Trophoblast cell (in vitro differentiated cells and primary cell): ENCODE data around the gene RAI1.

Experiments
- DNase-seq, 2 donors: peaks; one replicate each; pipeline ENCODE4 v3.0.0-alpha.2; 2016
- H2AFZ ChIP-seq: 2 replicates; pipeline ENCODE4 v1.6.1; 2013; ENCODE audit warnings: low read length, moderate library complexity, mild to moderate bottlenecking; ENCODE audit not compliant: insufficient read depth, poor library complexity
- H2AK5ac ChIP-seq: 2 replicates; pipeline ENCODE4 v1.6.1; 2013; ENCODE audit warnings: mild to moderate bottlenecking, low read length
- H2BK120ac ChIP-seq: 2 replicates; pipeline ENCODE4 v1.6.1; 2013; ENCODE audit warnings: low read length, mild to moderate bottlenecking, moderate library complexity; ENCODE audit not compliant: insufficient read depth, poor library complexity
- H2BK12ac ChIP-seq: 2 replicates; pipeline ENCODE4 v1.6.1; 2013; ENCODE audit warnings: mild to moderate bottlenecking, low read length, moderate library complexity
- H2BK5ac ChIP-seq: 2 replicates; pipeline ENCODE4 v1.6.1; 2013; ENCODE audit warnings: low read length, low read depth, moderate library complexity, mild to moderate bottlenecking; ENCODE audit not compliant: poor library complexity
- H3K14ac ChIP-seq: 2 replicates; pipeline ENCODE4 v1.6.1; 2013; ENCODE audit warnings: mild to moderate bottlenecking, low read length
- H3K18ac ChIP-seq: 2 replicates; pipeline ENCODE4 v1.6.1; 2013; ENCODE audit warnings: mild to moderate bottlenecking, low read length
- H3K23ac ChIP-seq: 2 replicates; pipeline ENCODE4 v1.6.1; 2013; ENCODE audit warnings: low read length
- H3K27ac ChIP-seq: 2 replicates; pipeline ENCODE4 v1.5.1; 2013; ENCODE audit warnings: low read depth, mild to moderate bottlenecking, inconsistent platforms, low read length, moderate library complexity
- H3K27me3 ChIP-seq: 2 replicates; pipeline ENCODE4 v1.6.1; 2013; ENCODE audit warnings: inconsistent platforms, mild to moderate bottlenecking, low read length, moderate library complexity; ENCODE audit not compliant: insufficient read depth
- H3K36me3 ChIP-seq, 2 experiments: 1 replicate in 1 of 2; 2 replicates in 1 of 2; pipeline ENCODE4 v1.6.1; 2013; ENCODE audit warnings: low read length in 2 of 2, mild to moderate bottlenecking in 2 of 2, moderate library complexity in 1 of 2; ENCODE audit not compliant: insufficient read depth in 2 of 2, control insufficient read depth in 1 of 2
- H3K4ac ChIP-seq: 2 replicates; pipeline ENCODE4 v1.6.1; 2013; ENCODE audit warnings: low read depth, mild to moderate bottlenecking, low read length, moderate library complexity
- H3K4me1 ChIP-seq, 2 experiments: 1 replicate in 1 of 2; 2 replicates in 1 of 2; pipeline ENCODE4 v1.6.1; 2013; ENCODE audit warnings: low read length in 2 of 2, mild to moderate bottlenecking in 2 of 2, moderate library complexity in 1 of 2; ENCODE audit not compliant: insufficient read depth in 2 of 2, control insufficient read depth in 1 of 2
- H3K4me2 ChIP-seq: 2 replicates; pipeline ENCODE4 v1.6.1; 2013; ENCODE audit warnings: inconsistent platforms, mild to moderate bottlenecking, low read length, moderate library complexity
- H3K4me3 ChIP-seq: 2 replicates; pipeline ENCODE4 v1.5.1; 2013; ENCODE audit warnings: mild to moderate bottlenecking, low read depth, low read length, inconsistent platforms
- H3K79me1 ChIP-seq: one replicate; pipeline ENCODE4 v1.6.1; 2013; ENCODE audit warnings: low read length
- H3K79me2 ChIP-seq: 2 replicates; pipeline ENCODE4 v1.6.1; 2013; ENCODE audit warnings: low read length, mild to moderate bottlenecking; ENCODE audit not compliant: control insufficient read depth, insufficient read depth, poor library complexity
- H3K9ac ChIP-seq: 2 replicates; pipeline ENCODE4 v1.6.1; 2013; ENCODE audit warnings: mild to moderate bottlenecking, low read length
- H3K9me3 ChIP-seq: 2 replicates; pipeline ENCODE4 v1.6.1; 2013; ENCODE audit warnings: low read depth, mild to moderate bottlenecking, control low read depth, inconsistent platforms, low read length; ENCODE audit not compliant: insufficient read depth
- H4K12ac ChIP-seq: 2 replicates; pipeline ENCODE4 v1.6.1; 2013; ENCODE audit warnings: low read depth, mild to moderate bottlenecking, low read length, moderate library complexity
- H4K8ac ChIP-seq: 2 replicates; pipeline ENCODE4 v1.6.1; 2013; ENCODE audit warnings: low read depth, mild to moderate bottlenecking, low read length, moderate library complexity
- H4K91ac ChIP-seq: one replicate; pipeline ENCODE4 v1.6.1; 2013; ENCODE audit warnings: low read depth, mild to moderate bottlenecking, low read length, moderate library complexity
- WGBS: extraction: QIAGEN DNeasy Blood & Tissue Kit; methylation state at CpG from one replicate; pipeline ENCODE4 v1.1.7; 2013; ENCODE audit warnings: missing lambda C conversion rate; ENCODE audit not compliant: insufficient read length, insufficient coverage; ENCODE audit errors: extremely low coverage; 5-methylcytosine and 5-hydroxymethylcytosine counted together

RAI1 gene

DNA sequence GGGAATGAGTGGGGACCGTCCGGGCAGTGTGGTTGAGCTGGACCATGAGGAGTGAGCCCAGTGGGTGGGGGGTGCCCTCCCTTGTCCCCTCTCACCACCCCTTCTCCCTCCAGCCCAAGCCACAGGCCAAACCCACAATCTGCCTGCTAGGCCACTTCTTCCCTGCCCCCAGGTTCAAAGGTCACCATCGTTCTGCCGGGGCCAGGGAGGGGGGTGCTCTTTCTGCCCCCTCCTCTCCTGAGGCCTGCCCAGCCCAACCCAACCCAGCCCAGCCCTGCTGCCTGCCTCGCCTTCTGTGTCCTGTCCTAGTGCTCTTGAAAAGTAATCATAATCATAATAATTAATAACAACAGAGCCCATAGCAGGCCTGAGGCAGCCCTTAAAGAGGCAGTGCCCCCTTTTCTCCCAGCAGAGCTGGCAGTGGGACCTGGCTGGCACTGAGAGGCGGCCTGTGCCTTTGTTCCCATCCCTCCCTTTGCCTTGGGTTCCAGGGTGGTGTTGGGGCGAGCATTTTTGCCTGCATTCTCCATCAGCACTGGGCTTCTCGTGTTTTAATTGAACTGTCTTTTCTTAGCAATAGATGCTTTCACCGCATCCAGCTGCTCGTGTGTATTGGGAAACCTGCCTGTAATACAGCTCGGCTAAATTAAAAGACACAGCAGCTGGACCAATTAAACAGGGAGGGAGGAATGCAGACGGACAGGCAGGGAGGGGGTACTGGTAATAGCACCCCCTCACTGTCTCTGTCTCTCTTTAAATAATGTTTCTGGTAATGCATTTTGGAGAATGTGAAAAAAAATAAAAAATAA lies 108.8 kb downstream of the RAI1 start:
- H3K4me3 ChIP-seq: no peak overlapping the region
- H3K9me3 ChIP-seq: no peaks in the 10 kb centered on the region
- H2AFZ ChIP-seq: no peak overlapping the region
- no peak overlapping the region for H4K12ac ChIP-seq
- no peak overlapping the region for H3K9ac ChIP-seq
- H2BK120ac ChIP-seq: no peak overlapping the region
- no peak overlapping the region for H3K23ac ChIP-seq
- no peak overlapping the region for H4K8ac ChIP-seq
- H3K79me2 ChIP-seq: no peaks in the 10 kb centered on the region
- no peaks in the 10 kb centered on the region for H3K79me1 ChIP-seq
- no peak overlapping the region for H2BK12ac ChIP-seq
- peaks cover 14 to 19% of the 10 kb centered on the region in 2 experiments for H3K4me1 ChIP-seq
- no CpG with 5 or more reads among the region's 12 CpGs for WGBS
- H3K27me3 ChIP-seq: no peaks in the 10 kb centered on the region
- H3K18ac ChIP-seq: no peak overlapping the region
- no peak overlapping the region for H3K14ac ChIP-seq
- no peak overlapping the region for H2AK5ac ChIP-seq
- DNase-seq: no peak
- no peak overlapping the region for H3K4me2 ChIP-seq
- H3K27ac ChIP-seq: no peak overlapping the region
- H2BK5ac ChIP-seq: no peak overlapping the region
- H3K36me3 ChIP-seq: peaks cover 22% of the 10 kb centered on the region in 2 experiments
- no peak overlapping the region for H3K4ac ChIP-seq
- no peak overlapping the region for H4K91ac ChIP-seq

DNA sequence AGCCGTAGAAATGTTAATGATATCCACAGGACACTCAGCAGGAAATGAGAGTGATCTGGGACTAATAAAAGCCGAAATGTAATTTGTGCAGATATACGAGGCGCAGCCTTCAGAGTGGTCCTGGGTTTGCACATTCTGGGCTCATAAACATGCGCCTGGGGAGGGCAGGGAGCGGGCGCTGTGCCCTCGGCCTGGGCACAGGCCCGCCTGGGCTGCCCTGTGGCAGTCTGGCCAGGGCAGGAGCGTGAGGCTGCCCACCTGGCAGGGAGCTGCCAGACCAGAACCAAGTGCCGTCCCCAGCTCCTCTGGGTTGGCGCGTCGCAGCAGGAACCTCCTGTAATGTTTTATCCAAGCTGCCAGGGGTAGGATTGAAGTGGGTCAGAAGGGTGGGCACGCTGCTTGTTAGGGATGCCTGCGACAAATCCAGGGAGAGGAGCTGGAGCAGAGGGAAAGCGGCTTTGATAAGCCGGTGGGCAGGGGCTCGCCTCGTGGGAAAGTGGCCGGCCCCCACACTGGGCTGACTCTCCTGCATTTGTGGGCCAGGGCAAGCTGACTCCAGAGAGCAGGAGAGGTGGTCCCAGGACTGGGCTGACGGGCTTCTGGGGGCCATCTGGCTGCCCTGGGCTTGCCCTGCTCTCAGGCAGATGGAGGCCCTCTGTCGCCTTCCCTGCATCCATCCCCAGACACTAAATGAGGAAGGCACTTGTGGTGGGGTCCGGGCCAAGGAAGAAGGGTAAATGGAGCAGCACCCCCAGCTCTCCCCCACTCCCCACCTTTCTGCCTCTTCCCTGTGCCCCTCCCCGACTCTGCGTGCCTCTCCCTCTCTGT lies 109.6 kb downstream of the RAI1 start:
- no CpG with 5 or more reads among the region's 26 CpGs for WGBS

DNA sequence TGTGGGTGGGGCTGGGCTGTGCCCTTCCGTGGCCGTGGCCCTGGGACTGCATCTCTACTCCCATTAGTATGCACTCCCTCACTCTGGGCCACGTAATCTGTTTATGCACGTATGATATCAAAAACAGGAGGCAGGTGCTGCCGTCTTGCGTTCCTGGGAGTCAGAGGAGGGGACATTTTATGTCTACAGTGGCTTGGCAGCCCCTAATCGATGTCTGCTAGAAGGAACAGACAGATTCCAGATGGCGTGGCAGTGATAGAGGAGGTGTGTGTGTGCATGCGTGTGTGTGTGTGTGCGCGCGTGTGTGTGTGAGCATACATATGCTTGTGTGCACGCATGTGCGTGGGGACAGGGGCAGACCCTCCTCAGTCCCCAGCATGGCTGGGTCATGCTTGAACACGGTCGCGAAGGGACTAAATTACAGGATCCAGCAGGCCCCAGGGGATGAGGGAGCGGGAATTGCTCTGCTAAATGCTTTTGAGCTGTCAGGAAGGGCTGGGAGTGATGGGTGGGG lies 110.8 kb downstream of the RAI1 start:
- H2AFZ ChIP-seq: no peak overlapping the region
- no peak for DNase-seq
- no peak overlapping the region for H2AK5ac ChIP-seq
- H2BK120ac ChIP-seq: no peak overlapping the region
- H2BK12ac ChIP-seq: no peak overlapping the region
- H3K4ac ChIP-seq: no peak overlapping the region
- H3K27me3 ChIP-seq: no peaks in the 10 kb centered on the region
- H3K18ac ChIP-seq: peak overlapping the region; percentile 11
- H3K4me3 ChIP-seq: no peak overlapping the region
- H3K23ac ChIP-seq: no peak overlapping the region
- no peak overlapping the region for H4K8ac ChIP-seq
- no peaks in the 10 kb centered on the region for H3K79me2 ChIP-seq
- H4K12ac ChIP-seq: no peak overlapping the region
- H3K9ac ChIP-seq: no peak overlapping the region
- no peak overlapping the region for H3K4me2 ChIP-seq
- H3K36me3 ChIP-seq: peaks cover 42 to 43% of the 10 kb centered on the region in 2 experiments
- no peak overlapping the region for H3K27ac ChIP-seq
- H4K91ac ChIP-seq: no peak overlapping the region
- H3K79me1 ChIP-seq: no peaks in the 10 kb centered on the region
- peaks cover 6 to 12% of the 10 kb centered on the region in 2 experiments for H3K4me1 ChIP-seq
- H3K9me3 ChIP-seq: no peaks in the 10 kb centered on the region
- no CpG with 5 or more reads among the region's 18 CpGs for WGBS
- no peak overlapping the region for H2BK5ac ChIP-seq
- no peak overlapping the region for H3K14ac ChIP-seq

More for the DNA sequence above, 109.6 kb downstream of the RAI1 start:
- no peaks in the 10 kb centered on the region for H3K9me3 ChIP-seq
- no peak overlapping the region for H3K23ac ChIP-seq
- H3K4ac ChIP-seq: no peak overlapping the region
- H4K8ac ChIP-seq: no peak overlapping the region
- H3K79me1 ChIP-seq: no peaks in the 10 kb centered on the region
- H3K4me3 ChIP-seq: no peak overlapping the region
- H2BK5ac ChIP-seq: no peak overlapping the region
- H3K79me2 ChIP-seq: no peaks in the 10 kb centered on the region
- H3K4me2 ChIP-seq: no peak overlapping the region
- no peak overlapping the region for H4K12ac ChIP-seq
- no peak overlapping the region for H3K27ac ChIP-seq
- no peak overlapping the region for H2AK5ac ChIP-seq
- peaks cover 12 to 16% of the 10 kb centered on the region in 2 experiments for H3K4me1 ChIP-seq
- H4K91ac ChIP-seq: no peak overlapping the region
- no peak overlapping the region for H2BK12ac ChIP-seq
- no peak overlapping the region for H3K9ac ChIP-seq
- no peak for DNase-seq
- no peak overlapping the region for H2AFZ ChIP-seq
- H3K18ac ChIP-seq: no peak overlapping the region
- no peak overlapping the region for H2BK120ac ChIP-seq
- peaks cover 30 to 31% of the 10 kb centered on the region in 2 experiments for H3K36me3 ChIP-seq
- H3K27me3 ChIP-seq: no peaks in the 10 kb centered on the region
- no peak overlapping the region for H3K14ac ChIP-seq

DNA sequence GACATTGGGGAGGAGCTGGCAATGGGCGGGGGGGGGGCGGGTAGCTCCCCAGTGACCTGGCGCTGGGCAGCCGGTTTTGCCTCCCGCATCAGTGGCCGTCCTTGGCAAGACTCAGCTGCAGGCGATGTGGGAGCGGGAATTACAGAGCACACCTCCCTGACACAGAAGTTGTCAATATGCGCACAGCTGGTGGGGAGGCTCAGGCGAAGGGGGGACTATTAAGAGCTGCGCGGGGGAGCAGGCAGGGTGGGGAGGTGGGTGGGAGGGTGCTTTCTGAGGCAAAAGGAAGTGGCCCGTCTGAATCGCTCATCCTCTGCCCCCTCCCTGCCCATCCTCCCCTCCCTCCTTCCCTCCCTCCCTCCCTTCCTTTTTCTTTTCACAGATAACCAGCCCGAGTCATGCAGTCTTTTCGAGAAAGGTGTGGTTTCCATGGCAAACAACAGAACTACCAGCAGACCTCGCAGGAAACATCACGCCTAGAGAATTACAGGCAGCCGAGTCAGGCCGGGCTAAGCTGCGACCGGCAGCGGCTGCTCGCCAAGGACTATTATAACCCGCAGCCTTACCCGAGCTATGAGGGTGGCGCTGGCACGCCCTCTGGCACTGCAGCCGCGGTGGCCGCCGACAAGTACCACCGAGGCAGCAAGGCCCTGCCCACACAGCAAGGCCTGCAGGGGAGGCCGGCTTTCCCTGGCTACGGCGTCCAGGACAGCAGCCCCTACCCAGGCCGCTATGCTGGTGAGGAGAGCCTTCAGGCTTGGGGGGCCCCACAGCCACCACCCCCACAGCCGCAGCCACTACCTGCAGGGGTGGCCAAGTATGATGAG lies 111.5 kb downstream of the RAI1 start:
- Histone ChIP-seq H3K4me2 (no peak overlapping the region), H3K27ac (no peak overlapping the region), H3K4me3 (no peak overlapping the region), H2BK12ac (no peak overlapping the region), H3K23ac (no peak overlapping the region), H3K36me3 (peaks cover 48 to 50% of the 10 kb centered on the region in 2 experiments), H3K9ac (no peak overlapping the region), H3K4ac (no peak overlapping the region), H2BK5ac (no peak overlapping the region), H2BK120ac (no peak overlapping the region), H4K12ac (no peak overlapping the region), H3K79me2 (no peaks in the 10 kb centered on the region), H2AK5ac (no peak overlapping the region), H3K27me3 (no peaks in the 10 kb centered on the region), H4K8ac (no peak overlapping the region), H3K4me1 (peaks cover 6 to 12% of the 10 kb centered on the region in 2 experiments), H3K18ac (no peak overlapping the region), H3K79me1 (no peaks in the 10 kb centered on the region), H3K14ac (no peak overlapping the region), H4K91ac (no peak overlapping the region), H2AFZ (peak overlapping the region; percentile 37), H3K9me3 (no peaks in the 10 kb centered on the region)
- DNase-seq: peak; percentile 92 to 96
- WGBS: no CpG with 5 or more reads among the region's 38 CpGs
